Gastroesophageal sphincter (tissue), 3 donors: ENCODE results near the gene ZNF544.

ENCODE experiments used
- CTCF ChIP-seq, 4 experiments: fragments of 200-600 bp in 2 of 4; fragments of 450-650 bp in 2 of 4; sonication (generic) in 1 of 4; IDR thresholded peaks; one replicate each; pipeline ENCODE4 v1.5.1; 2017 to 2019; ENCODE audit warnings: antibody characterized with exemption in 4 of 4, mild to moderate bottlenecking in 2 of 4, moderate library complexity in 2 of 4
- EP300 ChIP-seq: sonication (generic); formaldehyde crosslinking; IDR thresholded peaks from one replicate; pipeline ENCODE4 v1.6.1; 2017; ENCODE audit warnings: antibody characterized with exemption, mild to moderate bottlenecking
- POLR2A ChIP-seq, 2 donors: fragments of 450-650 bp; IDR thresholded peaks; one replicate each; pipeline ENCODE4 v1.6.1; 2017; ENCODE audit warnings: antibody characterized with exemption in 2 of 2, mild to moderate bottlenecking in 2 of 2, moderate library complexity in 1 of 2
- POLR2AphosphoS5 ChIP-seq: sonication (generic); formaldehyde crosslinking; IDR thresholded peaks from one replicate; pipeline ENCODE4 v1.6.1; 2017; ENCODE audit warnings: antibody characterized with exemption

DNA sequence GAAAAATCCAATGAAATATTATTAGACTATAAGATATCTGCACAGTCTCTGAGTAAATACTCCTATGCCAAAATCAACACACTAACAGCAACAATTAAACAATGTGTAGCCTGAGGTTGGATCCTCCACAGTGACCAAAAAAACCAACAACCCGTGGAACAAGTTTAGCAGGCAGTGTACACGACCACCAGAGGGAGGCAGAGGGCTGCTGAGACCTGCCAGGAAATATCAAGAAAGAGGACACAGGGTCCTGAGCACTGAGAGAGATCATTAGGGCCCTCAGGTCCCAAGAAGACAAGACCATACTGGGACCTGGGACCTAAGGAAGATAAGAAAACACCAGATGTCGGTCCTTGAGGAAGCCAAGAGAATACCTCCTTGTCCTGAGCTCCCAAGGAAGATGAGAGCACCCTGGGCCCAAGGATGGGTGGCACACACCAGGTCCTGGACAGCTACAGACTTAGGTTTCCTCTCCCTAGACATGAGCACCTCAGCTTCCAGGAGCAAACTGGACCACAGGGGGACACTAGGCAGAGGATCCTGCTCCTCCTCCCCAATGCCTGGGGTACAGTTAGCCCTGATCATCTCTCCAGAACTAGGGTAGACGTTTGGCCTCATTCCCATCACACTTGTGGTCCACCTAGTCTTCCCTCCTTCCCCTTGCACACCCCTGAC, 46.7 kb upstream of the ZNF544 start:
- TF ChIP-seq CTCF (IDR thresholded peaks at IDR 0.05) (peak in 3 of 4 experiments; percentile 18 to 36 (median 19)), POLR2AphosphoS5 (no peak), POLR2A (IDR thresholded peaks at IDR 0.05) (no peak), EP300 (no peak)
